T follicular helper cell (primary cell): ENCODE data around the gene WDR93.

Experiments used
- DNase-seq: peaks from one replicate; pipeline ENCODE4 v3.0.0-alpha.2; 2020; ENCODE audit warnings: low read depth

The WDR93 gene

DNA sequence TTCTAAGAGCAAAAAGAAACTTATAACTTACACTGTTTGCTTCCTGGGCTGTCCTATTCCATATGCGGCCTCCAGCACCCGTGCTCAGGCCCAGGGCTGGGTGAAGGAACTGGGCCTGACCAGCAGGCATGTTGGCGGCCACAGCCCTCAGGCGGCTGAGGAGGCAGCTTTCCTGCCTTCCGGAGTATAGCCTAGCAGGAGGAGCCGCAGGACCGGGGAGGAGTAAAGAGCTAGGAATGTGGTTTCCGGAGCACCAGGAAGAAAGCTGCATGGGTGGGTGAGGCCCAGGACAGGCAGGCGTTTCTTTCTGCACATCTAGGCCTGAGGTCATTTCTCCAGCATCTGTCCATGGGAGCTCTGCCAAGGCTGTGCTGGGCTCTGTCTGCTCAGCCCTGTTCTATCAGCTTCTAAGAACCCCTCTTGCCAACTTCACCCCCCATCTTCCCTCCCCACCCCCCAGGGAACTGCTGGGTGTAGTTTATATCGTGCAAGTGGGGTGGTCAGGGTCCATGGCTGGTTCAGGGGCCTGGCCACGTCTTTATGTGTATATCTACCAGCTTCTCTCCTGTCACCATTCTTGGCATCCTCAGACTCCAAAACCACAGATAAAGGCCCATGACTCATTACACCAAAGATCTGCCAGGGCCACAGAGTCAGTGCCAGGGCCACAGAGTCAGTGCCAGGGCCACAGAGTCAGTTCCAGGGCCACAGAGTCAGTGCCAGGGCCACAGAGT, 27.6 kb upstream of the WDR93 start:
- no peak for DNase-seq

DNA sequence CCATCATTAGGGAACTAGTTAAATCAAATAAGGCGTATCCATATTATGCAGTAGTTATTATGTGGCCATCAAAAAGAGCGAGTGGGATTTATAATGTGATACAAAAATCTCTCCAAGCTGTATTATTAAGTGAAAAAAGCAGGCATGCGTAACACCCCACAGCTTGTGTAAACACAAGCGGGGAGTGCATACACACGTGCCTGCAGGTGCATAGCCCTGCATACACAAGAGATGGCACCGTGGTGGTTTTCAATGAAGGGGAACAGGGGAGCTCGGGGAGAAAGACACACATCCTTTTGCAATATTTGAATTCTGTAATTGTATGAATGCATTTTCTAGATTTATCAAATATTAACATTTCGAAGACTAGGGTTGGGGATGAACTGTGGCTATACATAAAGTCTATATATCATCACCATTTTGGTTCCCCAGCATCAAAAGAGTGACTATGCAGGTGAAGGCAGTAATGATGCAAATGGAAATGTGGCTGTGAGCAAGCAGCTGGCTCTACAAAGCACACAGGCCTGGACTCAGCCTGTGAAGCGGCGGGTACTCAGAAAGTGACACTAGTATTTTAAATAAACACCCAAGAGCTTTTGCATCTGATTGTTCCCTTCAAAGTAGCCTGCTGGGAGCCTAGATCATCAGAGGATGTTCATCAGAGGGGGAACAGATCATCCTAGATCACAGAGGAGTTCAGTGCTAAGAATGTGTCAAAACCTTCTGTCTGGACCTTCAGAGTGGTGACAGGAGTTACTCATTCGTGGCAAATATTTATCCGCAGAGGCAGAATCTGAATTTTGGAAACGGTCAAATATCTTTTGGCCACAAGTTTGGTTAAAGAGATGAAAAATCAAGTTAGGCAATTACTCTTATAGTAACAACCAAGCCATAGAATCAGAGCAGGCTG, 25.9 kb upstream of the WDR93 start:
- DNase-seq, result no peak

DNA sequence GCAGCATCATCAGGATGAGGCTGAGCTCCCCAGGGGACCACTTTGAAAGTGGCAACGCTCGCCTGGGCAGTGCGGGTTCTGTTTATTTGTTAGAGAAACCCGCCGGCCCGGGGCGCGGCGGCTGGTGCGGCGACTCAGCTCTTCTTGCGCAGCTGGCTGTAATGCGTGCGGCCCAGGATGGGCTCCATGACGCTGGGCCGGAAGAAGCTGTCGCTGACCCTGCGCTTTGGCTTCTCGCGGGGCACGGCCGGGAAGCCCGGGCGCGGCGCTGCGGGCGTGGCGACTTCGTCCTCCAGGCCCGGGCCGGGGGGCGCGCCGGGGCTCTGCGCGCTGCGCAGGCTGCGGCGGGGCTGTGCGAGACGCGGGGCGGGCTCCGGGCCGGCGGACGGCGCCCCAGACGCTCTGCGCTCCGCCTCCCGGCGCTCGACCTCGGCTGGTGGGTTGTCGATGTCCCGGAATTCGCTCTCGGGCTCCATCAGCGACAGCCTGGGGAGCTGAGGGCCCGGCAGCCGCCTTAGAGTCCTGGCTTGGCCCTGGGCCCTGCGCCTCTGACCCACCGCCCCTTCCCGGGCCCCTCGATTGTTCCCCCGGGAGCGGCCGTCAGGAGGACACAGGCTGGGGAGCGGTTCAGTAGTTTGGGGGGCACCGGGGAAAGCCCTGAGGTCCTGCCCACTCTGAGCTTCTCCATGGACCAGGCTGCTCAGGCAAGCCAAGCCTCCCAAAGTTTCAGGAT, 25.0 kb upstream of the WDR93 start:
- DNase-seq, result no peak

DNA sequence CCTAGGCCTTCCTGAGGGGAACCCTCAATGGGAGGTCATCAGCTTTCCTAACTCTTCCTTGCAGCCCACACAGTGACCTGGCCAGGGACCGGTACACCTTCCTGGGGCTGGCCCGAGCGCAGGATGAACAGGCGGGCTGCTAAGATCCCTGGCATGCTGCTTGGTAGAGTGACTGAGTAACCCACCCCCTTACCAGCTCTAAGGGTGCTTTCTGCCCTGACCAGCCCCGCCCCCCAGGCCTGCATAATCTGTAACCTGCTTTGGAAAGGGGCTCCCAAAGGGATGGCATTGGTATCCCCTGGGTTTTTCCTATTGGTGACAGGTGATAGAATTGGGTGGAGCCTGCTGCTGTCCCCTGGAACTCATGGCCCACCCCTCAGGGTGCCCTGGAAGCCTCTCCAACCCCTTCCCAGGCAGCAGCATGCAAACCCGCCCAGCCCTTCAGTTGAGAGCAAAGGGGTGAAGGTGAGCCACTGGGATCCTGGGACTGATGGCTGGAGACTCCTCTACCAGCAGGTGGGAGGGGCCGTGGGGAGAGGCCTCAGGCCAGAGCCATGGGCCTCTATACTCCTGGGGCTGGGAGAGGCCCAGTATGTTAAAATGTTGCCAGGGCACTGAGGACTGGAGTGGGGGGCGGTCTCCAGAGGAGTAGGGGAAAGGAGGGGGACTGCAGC, 24.3 kb upstream of the WDR93 start:
- DNase-seq, result no peak

DNA sequence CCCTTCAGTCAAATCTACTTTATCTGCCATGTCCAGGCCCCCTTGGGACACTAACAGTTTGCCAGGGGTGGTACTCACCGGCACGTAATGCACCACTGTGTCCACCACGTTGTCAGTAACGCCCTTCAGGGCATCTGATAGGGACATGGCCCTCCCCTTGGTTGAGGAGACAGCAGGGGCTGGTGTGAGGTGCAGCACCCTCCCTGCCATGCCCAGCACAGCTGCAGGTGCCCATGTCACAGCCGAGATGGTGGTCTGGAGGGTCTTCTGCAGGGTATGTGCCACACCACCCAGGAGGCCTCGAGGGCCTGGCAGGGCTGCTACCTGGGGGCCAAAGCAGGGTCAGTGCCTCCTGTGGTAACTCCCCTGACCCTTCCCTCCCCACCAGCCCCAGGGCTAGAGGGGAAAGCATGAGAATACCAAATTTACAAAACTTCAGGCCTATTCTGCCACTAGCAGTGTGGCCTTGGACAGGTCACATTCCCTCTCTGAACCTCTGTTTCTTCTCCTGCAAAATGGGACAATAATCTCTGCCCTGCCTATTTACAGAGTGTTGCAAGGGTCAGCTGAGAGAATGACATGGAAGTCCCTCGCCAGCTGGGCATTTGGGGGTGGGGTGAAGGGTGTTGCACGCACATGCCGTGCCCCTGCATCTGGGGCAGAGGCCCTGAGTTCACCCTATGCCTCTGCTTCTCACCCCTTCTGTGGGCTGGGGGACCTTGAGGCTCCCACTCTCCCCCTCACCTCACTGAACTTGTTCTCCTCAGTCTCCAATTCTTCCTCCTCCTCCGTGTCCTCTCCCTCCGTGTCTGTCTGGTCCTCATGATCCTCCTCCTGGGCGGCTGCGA, 23.5 kb upstream of the WDR93 start:
- DNase-seq, result no peak

DNA sequence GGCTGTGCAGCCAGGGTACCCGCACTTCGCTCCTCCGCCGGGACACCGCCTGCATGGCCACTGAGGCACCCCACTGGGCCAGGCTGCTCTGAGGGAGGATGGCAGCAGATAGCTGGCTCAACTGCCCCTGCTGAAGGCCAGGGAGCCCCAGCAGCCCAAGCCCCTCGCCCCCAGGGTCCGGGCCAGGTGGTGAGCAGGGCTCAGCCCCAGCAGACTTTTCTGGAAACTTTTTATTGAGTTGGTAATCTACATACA, 23.0 kb upstream of the WDR93 start:
- DNase-seq, result no peak

DNA sequence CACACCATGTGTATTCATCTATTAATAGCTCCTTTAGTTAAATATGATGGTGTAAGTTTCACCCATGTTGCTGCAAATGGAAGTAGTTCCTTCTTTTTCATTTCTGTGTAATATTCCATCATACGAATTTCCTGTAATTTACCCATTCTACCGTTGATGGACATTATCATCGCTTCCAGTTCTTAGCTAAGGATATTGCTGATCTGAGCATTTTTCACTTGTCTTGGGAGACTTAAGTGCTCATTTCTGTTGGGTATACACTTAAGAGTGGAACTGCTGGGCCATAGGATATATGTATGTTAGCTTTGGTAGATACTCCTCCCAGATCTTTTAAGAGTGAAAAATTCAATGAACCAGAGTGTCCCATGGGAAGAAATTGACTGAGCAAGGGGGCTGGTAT, 22.4 kb upstream of the WDR93 start:
- DNase-seq, result no peak

DNA sequence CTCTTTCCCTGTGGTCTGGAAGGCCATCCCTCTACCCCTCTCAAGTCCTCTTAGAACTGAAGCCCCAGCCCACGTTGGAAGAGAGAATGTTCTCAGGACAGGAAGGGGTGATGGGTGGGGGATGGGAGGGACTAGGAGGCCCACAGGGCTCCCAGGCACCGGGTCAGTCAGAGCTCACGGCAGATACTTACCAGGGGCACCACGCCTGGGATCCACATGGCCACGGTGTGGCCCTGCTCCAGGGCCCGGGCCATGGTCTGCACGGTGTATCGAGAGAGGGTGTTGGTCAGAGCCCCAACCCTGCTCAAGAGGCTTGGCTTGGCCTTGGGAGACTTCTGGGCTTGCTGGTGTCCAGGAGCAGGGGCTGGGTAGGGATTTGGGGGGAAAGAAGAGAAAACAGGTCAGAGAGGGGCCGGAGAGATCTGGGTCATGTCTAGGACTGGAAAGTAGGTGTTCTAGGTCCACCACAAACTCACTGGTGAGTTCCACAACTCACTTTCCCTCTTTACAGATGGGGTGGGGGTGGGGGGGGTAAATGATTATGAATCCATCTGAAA, 21.2 kb upstream of the WDR93 start:
- no peak for DNase-seq

DNA sequence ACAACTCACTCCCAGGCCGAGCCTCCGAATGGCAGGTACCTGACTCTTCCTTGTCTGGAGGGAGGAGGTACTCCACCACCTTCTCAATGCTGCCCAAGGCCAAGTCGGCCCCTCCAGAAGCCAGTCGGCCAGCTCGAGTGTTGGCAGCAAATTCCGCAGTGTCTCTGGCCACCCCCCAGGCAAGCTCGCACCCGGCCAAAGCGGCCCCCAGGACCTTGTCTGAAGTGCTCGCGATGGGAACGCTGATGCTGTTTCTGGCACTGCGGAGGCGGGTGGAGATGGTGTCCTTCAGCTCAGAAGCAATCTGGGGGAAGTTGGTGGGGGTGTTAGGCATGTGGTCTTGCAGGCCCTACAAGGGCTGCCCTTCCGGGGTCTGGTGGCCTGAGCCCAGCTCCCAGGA, 20.7 kb upstream of the WDR93 start:
- no peak for DNase-seq

DNA sequence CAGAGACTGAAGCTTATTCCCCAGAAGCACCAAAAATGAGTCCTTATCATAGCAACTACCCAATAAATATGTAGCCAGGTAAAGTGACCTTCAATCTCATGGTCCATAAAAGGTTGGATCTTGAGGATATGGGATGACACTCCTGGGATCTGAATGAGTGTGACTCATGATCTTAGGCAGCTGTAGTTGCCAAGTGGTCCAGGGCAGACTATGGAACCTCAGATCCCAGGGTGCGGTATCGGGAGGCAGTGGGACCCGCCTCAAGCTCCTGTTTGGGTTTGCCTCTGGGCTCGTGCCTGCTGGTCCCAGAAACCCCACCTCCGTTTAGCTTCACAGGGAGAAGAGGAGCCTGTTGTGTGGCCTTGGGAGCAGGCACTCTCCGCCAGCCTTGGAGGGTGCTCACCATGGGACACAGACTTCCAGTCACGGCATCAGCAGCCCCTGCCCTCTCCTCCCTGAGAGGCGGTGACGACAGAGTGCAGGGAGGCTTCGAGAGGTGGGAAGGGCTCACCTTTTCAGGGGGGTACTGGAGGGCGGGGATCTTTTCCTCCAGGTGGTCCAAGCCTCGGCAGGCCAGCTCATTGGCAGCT, 19.5 kb upstream of the WDR93 start:
- DNase-seq, result no peak

DNA sequence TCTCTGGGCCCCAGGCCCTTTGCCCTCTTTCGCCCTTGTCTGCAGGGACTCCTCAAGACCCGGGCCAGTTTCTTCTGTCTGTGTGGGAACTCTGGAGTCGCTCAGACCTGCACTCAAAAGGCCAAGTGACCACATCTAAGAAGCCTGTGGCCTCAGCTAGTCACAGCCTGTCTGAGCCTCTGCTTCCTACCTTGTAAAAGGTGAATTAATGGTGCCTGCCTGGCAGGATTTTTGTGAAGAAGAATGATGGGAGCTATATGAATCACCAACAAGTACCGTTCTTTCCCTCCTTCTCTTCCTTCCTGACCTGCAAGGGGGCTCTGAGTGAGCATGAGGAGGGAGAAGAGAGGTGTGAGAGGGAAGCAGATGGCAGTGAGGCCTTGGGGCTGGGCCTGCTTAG, 18.9 kb upstream of the WDR93 start:
- no peak for DNase-seq

DNA sequence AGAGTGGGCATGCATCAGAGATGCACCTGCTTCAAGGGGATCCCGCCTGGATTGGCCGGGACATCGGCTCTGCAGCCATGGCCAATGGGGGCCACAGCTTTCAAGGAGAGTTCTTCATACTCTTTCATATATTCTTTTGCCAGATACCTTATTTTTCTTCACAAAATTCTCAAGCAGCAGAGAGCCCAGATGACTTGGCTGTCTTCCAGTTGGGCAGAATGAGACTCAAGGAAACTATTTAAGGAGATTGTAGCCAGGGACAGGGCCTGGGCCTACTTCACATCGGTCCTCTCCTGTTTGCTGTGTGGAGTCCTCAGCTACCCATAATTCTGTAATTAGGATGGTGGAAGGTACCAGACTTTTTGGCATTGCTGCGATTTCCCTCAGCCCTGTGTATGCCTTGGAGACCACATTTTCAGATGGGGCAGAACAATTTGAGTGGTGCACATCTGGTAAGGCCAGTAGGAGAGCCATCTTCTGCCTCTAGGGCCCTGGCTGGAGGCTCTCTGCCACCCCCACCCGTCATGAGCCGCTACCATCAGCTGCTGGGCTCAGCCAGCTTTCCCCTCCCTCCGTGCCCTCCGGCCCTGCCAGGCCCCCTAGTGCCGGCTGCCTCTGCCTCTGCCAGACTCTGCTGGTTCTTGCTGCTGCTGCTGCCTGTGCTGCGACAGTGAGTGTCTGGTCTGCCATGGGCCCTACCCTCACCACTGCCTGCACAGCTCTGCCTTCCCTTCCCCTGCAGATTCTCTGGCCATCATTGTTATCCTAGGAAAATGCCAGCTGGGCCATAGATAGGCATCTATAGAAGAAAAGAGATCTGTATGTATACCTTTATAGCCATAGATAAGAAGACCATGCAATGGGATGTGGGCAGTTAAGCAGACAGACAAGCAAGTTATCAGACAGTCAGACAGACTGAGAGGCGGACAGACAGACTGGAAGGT, 18.1 kb upstream of the WDR93 start:
- no peak for DNase-seq

DNA sequence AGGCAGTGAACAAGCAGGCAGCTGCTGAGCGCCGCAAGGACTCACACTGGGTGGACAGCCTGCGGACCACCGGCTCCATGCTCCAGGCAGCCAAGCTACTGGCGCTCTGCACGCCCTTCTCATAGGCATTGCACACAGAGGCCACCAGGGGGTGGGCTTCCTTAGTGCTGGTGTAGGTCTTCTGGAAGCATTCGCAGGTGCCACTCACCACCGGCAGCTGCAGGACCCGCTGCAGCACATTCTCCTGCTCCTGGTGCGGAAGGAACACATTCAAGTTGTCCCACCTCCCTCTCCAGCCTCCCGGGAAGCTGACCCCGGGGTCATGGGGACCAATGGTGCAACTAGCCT, 17.5 kb upstream of the WDR93 start:
- DNase-seq, result no peak

DNA sequence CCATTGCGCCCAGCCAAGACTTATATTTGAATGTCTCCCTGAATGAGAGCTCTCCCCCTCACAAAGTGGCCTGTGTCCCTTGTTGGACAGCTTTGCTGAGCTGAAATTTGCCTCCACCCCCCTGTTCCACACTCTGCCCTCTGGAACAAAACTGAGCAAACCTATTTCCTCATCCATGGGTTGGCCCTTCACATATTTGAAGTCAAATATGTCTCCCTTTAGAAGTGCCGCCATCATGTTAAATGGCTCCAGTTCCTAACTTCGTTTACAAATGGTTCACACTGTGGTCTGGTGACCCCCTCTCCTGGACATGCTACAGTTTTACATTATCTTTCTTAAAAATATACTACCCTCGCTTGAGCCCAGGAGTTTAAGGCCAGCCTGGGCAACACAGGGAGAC, 16.1 kb upstream of the WDR93 start:
- no peak for DNase-seq

DNA sequence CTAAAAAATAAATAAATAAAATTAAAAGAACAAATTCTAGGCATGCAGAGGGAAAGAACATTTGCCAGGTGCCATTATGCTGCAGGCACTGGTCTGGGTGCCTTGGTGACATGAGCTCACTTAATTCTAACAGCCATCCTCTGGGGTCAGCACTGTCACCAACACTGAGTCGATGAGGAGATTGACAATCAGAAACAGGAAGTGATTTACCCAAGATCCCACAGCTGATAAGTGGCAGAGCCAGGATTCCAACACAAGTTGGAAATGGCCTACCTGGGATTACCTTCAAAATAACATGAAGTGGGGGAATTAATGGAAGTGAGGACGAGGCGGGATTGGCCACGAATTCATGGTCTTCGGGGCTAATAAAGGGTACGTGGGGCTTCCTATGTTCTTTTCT, 15.0 kb upstream of the WDR93 start:
- DNase-seq, result no peak

DNA sequence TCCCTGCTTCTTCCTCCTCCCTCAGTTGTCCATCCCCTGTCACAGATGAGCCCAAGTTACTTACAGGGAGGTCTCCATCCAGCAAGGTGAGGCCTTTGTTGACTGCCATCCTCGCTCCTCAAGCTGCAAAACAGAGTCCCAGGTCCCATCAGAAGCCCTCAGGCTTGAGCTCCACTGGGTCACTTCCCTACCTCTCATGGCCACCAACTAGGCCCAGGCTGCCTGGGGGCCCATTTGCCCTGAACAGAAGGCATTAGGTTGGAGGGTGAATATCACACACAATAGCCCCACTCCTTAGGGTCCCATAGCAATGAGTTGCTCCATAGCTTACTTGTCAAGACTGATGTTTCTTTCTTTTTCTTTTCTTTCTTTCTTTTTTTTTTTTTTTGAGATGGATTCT, 13.2 kb upstream of the WDR93 start:
- no peak for DNase-seq

DNA sequence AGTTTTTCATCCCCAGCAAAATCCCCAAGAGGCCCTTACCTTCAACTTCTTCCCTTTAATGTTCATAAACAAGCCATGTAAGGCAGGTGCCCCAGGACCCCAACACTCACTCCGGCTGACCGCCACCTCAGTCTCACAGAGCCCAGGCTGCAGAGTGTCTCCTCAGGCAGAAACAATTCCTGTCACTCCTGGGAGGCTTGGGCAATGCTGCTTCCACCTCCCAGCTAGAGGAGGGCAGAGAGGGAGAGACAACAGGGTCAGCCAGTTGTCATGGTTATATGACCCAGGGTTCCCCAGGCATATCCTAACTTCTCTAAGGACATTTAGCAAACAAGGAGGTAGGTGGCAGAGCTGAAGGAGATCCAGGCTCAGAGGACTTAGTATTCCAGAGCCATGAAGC, 11.4 kb upstream of the WDR93 start, which contains the start of gene PLIN1:
Gene PLIN1, minus strand, starts transcription at position 156 of the 400 bp plus-strand sequence. CDS start 1,878 bp downstream, outside the sequence.
- no peak for DNase-seq

DNA sequence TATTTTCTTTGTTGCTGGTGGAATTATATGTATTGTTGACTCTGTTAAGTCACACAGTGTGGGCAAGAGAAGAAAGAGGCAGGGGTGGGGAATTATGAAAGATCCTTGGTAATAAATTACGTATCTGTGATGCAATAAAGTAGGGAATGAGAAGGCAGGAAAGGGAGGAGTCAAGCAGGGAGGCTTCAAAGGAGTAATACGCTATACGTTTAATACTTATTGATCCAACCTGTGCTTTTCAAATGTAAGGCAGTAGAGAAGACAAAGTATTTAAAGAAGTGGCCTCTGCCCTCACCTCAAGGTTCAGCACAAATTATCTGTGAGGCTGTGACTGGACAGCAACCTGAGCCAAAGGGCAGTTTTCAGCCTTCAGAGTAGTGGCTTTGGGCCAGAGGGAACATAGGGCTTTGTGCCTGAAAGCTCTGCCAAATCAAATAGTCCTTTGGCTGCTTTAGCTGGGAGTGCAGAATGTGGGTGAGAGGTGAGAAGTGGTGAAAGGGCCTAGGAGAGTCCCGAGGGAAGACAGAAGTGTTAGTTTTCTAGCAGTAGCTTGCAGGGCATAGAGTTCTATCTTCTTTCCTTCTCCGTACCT, 10.2 kb upstream of the WDR93 start:
- no peak for DNase-seq

DNA sequence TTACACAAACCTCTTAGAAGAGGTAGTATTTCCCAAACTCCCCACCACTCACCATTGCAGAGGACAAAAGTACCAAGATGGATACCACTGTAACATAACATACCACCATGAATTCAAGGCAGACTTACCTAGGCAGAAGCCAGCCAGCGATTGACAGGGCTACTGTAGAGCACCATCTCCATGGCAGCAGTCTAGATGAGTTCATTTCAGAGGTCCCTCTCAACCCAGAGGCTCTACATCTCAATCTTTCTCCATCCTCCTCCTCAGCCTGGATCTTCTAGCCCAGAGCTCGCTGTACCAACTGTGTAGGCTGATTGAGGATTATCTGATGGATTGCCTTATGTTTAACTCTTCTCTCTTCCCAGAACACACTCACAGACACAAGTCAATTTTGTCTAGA, 9.5 kb upstream of the WDR93 start:
- DNase-seq, result no peak
